HG02678 (cell line): Measurements from ENCODE around the gene TRIM44.

Source experiments
- ATAC-seq: cut with Tn5 transposase; IDR thresholded peaks from one replicate; pipeline ENCODE4 v1.9.1; 2021; ENCODE audit warnings: mild to moderate bottlenecking, moderate library complexity; ENCODE audit not compliant: unreplicated experiment

The TRIM44 gene

GRCh38 chr11:35671396-35672127 lies 9.0 kb downstream of the TRIM44 start:
- no peak for ATAC-seq

- no peak for ATAC-seq
Observed at GRCh38 chr11:35672608-35673007, 10.0 kb downstream of the TRIM44 start.

GRCh38 chr11:35675901-35676610 lies 13.5 kb downstream of the TRIM44 start:
- ATAC-seq = peak; percentile 77

DNA sequence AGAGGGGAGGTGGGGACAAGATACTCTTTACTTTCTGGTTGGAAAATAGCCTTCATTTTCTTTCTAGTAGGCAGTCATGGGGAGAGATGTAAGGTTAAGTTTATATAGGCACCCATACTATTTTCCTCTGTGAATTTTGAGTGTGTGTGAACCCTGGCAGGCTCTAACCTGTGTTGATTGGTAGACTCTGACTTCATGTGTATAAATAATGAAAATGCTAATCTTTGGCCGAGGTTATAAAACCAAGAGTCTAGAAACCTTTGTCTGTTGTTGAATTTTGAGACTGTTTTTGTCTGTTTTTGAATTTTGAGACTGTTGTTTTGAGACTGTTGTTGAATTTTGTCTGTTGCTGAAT lies 14.0 kb downstream of the TRIM44 start:
- ATAC-seq = no peak

DNA sequence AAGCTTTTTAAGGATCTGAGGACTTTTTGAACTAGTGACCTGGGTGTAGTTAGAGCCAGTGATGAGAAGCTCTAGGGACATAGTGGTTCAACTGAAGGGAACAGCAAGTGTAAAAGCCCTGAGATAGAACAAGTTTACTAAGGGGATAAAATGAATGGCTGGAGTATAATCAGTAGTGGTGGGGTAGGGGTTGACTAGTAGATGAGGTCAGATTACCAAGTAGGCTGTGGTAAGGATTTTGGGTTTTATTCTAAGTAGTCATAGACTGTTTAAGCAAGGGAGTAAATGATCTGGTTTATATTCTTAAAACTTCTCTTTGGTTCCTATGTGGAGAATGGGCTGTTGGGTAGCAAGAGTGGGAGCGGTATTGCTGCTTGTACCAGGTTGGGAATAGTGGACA lies 15.3 kb downstream of the TRIM44 start:
- ATAC-seq = no peak

- no peak for ATAC-seq
Observed at GRCh38 chr11:35678471-35678870, 15.9 kb downstream of the TRIM44 start.

GRCh38 chr11:35678975-35679374 lies 16.4 kb downstream of the TRIM44 start:
- ATAC-seq = no peak

GRCh38 chr11:35680506-35680905 lies 17.9 kb downstream of the TRIM44 start:
- no peak for ATAC-seq

GRCh38 chr11:35681163-35681767 lies 18.7 kb downstream of the TRIM44 start:
- peak; percentile 34 for ATAC-seq

- no peak for ATAC-seq
Observed at GRCh38 chr11:35682230-35683173, 19.9 kb downstream of the TRIM44 start.

GRCh38 chr11:35683728-35684339 lies 21.3 kb downstream of the TRIM44 start:
- ATAC-seq = peak; percentile 65

DNA sequence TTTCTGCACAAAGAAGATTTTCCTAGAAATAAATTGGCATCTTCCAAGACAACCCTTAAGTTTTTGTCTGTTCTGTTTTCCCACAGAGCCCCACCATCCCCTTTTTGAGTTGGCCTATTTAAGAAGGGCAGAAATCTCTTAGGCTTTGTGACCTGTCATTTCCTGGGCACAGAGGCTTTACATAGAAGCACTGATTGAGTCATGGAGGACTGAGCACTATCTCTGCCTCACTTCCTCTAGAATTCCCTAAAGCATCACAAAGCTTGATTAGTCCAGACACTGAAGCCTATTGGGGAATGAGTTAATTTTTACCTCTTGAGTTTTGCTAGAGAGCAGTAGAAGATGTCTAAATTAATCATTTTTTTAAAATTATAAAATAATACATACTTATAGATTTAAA lies 25.4 kb downstream of the TRIM44 start:
- no peak for ATAC-seq

- ATAC-seq = no peak
Observed at GRCh38 chr11:35689081-35689996, 26.8 kb downstream of the TRIM44 start.

GRCh38 chr11:35702126-35702525 lies 39.6 kb downstream of the TRIM44 start:
- ATAC-seq = no peak

GRCh38 chr11:35709376-35709775 lies 46.8 kb downstream of the TRIM44 start:
- ATAC-seq = no peak

GRCh38 chr11:35711173-35711910 lies 48.8 kb downstream of the TRIM44 start:
- ATAC-seq = no peak

DNA sequence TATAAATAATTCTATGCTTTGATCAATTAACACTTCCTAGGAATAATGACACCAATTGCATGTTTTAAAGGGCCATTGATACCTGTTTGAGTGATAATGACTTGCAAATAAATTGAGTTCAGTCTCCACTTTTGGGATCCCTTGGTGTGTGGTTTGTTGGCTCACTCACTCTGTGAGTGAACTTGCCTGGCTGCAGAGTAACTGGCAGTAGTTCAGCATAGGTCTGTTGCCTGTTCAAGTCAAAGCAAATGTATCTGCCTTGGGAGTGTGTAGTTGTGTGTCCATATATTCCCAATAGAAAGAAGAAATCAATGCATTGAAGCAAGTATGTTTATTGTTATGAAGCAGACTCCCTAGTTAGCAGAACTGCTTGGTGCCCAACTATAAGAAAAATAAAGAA lies 49.3 kb downstream of the TRIM44 start:
- ATAC-seq = no peak

- no peak for ATAC-seq
Observed at GRCh38 chr11:35712533-35712932, 50.0 kb downstream of the TRIM44 start.
